Measurements from ENCODE around the gene BUD31.
A peak's percentile ranks its signal among the peaks of the same experiment; 100 is the strongest.
"Not testable (repeated sequence)": the region's sequence is repeated elsewhere in the genome, so short reads cannot be mapped to it uniquely, and the experiment has no call there.

The BUD31 gene

DNA sequence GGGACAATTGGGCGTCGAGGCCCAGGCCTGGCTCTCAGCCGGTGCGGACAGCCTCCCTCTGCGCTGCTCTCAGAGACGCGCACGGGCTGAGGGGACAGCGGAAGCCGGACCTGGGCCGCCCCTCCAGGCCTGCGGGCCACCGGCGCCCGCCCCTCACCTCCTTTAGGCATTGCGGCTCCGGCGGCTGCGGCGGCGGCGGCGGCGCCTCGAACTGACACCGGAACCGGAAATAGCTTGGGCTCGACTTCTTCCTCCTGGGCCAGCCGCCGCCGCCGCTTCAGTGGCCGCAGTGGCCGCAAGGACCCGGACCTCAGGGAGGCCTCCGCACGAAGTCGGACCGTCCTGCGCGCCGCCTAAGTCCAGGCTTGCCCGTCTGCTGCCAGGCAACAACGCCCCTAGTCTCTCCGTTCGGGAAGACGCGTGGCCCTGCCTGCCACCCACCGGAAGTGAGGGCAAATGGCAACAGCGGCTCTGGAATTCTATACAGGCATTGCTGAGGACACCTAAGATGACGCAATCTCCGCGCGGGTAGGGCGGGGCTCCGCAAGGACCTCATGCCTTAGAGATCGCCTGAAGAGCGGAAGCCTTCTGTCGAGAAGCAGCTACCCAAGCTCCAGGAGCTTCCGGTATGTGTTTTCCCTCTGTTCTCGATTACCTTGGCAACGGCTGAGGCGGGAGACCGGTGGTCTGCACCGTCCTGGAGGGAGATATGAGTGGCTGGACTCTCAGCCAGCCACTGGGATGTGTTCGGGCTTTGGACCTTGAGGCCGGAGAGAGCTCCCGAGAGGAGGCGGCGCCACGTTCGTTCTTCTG, at the start of gene BUD31, which contains the start of gene PDAP1:
Gene BUD31, plus strand, starts transcription at position 591 of the 813 bp plus-strand sequence. CDS start 2,124 bp downstream, outside the sequence.
Gene PDAP1, minus strand, starts transcription at position 219 of the 813 bp plus-strand sequence. Its CDS starts 49 bp downstream, at position 170.
- peak; percentile 90 for DNase-seq (ENCODE audit: low read depth)

DNA sequence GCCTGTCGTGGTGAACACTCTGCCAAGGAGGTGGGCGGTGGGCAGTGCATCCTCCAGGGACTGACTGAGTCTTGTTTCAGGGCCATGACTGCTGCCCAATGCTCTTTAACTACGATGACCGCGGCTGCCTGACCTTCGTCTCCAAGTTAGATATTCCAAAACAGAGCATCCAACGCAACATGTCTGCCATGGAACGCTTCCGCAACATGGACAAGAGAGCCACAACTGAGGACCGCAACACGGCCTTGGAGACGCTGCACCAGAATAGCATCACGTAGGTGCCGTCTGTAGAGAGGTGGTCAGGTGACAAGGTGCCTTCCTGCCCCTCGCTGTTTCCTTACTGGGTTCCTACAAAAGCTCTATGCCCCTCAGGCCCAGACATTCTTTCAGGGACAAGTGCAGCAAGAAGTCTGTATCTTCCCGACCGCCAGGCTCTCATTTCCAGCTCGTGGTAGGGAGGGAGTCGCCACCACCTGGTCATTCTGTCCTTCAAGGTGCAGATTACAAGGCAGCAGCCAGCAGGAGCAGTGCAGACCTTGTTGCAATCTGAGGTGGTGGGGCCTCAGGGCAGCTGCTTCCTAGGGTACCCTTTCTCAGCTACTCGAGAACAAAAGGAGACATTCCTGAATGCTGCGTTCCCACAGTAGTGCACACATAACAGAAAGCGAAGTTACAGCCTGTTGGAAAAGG, 49.2 kb upstream of the BUD31 start:
- DNase-seq (ENCODE audit: low read depth), result no peak

DNA sequence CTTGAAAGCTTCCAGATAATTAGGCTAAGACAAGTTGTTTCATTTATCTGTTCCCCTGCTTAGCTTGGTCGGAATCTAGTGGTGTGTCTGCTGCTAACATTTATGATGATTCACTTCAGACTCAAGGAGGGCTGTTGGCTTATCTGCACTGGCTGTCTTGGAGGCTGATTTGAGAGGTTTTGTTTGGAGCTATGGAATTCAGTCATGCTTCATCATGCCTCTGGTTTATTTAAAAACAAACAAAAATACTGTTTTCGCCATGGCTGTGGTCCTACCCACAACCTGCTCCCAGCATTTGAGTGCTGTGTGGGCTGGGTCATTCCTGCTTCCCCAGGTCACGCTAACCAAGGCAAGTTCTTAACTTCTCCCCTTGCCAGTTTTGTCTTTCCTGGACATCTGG, 46.0 kb upstream of the BUD31 start:
- DNase-seq (ENCODE audit: low read depth), result no peak

DNA sequence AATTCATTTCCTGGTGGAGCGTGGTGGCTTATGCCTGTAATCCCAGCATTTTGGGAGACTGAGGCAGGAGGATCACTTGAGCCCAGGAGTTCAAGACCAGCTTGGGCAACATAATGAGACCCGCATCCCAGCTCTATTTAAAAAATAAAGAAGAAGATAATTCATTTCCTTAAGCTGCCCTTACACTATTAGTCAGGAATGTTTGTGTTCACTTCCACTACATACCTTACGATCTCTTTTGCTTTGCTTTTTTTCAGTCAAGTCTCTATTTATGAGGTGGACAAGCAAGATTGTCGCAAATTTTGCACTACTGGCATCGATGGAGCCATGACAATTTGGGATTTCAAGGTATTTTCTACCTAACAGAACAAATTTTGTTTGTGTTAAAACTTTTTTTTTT, 45.5 kb upstream of the BUD31 start:
- DNase-seq (ENCODE audit: low read depth), result no peak

DNA sequence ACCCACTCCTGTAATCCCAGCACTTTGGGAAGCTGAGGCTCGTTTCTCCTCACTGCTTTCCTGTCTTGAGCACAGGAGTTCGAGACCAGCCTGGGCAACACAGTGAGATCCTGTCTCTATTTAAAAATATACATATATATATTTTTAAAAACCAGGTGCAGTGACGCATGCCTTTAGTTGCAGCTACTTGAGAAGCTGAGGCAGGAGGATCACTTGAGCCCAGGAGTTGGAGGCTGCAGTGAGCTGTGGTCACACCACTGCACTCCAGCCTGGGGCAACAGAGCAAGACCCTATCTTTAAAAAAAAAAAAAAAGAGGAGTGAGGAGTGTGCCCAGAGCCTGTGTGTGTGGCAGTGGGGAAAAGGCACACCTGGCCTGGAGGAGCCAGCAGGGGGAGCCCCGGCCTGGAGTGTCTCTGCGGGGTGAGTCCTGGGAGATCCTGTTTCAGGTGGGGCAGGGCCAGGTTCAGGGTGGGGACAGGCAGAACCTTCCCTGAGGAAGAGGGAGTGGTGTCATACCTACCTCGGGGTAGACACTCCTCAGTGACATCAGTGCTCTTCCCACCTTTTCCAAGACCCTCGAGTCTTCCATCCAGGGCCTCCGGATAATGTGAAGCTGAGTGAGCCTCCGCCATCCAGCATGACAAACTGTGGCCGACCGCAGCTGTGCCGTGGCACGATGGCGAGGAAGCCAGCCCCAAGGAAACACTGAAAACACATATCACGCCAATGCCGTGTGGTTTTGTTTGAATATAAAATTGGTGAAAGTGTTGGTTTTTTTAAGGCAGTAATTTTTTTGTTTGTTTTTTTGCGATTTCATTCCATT, 43.2 kb upstream of the BUD31 start:
- peak; percentile 56 for DNase-seq (ENCODE audit: low read depth)

DNA sequence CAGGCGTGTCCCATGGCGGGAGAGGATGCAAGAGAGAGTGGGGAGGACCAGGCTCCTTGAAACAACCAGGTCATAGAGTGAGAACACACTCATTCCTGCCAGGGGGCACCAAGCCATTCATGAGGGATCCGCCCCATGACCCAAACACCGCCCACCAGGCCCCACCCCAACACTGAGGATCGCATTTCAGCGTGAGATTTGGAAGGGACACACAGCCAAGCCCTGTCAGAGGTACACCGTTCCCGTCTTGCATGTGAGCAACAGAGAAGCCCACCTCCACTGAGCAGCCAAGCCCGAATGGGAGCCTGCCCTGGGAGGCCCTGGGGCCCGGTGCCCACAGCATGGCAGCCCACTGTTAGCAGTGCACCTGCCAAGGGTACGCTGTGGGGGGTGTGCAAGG, 42.1 kb upstream of the BUD31 start:
- no peak for DNase-seq (ENCODE audit: low read depth)

DNA sequence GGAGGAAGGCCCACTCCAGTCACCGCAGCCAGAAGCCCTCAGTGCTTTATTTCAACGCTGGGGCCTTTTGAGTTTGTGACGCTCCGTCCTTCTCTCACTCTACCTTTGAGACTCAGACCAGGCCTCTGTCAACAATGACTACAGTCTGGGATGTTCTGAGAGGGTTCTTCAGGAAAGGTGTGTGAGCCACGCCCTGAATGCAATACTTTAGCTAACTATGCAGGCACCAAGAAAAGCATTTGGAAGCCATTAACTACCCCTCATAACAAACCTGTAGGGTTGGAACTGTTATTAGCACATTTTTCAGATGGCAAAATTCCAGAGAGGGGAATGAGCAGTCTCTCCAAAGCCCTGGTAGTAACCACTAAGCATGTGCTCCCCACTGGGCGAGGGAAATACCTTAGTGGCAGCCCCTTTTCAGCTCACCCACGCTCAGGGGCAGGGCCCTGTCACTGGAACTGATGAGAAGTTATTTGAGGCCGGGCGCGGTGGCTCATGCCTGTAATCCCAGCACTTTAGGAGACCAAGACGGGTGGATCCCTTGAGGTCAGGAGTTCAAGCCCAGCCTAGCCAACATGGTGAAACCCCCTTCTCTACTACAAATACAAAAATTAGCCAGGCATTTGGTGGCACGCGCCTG, 39.9 kb upstream of the BUD31 start:
- DNase-seq (ENCODE audit: low read depth), result no peak

DNA sequence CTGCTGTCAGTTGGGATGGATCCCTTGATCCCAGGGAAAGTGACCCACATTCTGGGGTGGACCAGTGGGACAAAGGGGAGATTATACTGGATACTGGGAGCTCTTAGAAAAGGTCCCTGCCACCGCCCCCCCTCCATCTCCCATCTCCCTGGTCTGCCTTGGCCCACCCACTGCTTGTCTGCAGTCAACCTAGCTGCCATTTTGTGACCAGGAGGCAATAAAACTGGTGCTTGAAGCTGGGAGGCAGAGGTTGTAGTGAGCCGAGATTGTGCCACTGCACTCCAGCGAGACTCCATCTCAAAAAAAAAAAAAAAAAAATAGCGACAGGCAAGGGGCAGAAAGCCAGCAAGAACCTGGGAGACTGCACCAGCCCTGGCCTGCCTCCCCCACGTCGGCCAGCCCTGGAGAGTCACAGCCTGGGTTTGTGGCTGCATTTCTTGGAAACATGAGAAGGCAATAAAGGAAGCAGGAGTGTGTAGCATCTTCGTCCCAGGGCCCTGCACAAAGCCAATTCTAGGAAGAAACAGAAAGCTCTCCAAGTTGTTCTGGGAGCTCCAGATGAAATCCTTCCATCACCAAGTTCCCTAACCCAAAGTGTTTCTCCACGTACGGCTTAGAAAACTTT, 38.9 kb upstream of the BUD31 start:
- no peak for DNase-seq (ENCODE audit: low read depth)

DNA sequence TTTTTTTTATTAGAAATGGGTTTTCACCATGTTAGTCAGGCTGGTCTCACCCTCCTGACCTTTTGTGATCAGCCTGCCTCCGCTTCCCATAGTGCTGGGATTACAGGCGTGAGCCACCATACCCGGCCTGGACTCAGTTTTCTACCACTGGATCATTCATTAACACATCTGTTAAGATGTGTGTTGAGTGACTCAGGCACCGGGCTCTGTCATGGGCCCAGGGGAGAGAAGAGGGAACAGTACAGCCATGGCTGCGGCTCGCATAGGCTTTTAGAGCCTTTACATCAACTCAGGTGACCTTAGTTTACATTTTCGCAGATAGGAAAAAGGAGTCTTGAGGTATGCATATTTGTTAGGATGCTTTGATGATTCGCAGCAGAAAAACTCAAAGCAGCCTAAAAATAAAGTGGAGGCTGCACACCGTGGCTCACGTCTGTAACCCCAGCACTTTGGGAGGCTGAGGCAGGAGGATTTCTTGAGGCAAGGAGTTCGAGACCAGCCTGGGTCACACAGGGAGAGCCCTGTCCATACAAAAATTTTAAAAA, 37.3 kb upstream of the BUD31 start:
- no peak for DNase-seq (ENCODE audit: low read depth)

DNA sequence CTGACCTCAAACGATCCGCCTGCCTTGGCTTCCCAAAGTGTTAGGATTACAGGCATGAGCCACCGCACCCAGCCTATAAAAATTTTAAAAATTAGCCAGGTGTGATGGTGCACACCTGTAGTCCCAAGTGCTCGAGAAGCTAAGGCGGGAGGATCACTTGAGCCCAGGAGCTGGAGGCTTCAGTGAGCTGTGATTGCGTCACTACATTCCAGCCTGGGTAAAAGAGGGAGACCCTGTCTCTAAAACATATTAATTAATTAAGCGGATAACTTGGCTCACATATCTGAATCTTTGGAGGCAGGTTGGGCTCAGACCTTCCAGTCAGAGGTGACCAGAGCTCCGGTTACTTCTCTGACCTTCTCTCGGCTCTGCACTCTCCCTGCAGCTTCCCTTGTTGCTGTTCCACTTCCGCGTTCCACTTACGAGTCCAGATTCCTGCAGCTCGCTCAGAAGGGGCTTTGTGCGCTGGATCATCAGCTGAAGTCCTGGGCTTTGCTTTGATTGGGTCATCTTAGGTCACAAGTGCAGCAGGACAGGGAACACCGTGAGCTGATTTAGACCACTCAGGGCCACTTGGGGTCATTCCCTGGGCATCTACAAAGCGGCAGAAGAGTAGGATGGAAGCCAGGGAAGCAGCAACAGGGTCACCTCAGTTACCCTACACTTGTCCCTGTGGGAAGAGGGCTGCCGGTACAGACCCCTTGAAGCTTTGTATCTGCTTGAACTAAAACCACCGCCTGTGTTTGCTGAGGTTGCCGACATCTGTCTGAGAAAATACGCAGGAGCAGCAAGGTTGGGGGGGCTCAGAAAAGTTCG, 36.3 kb upstream of the BUD31 start:
- DNase-seq (ENCODE audit: low read depth), result no peak

DNA sequence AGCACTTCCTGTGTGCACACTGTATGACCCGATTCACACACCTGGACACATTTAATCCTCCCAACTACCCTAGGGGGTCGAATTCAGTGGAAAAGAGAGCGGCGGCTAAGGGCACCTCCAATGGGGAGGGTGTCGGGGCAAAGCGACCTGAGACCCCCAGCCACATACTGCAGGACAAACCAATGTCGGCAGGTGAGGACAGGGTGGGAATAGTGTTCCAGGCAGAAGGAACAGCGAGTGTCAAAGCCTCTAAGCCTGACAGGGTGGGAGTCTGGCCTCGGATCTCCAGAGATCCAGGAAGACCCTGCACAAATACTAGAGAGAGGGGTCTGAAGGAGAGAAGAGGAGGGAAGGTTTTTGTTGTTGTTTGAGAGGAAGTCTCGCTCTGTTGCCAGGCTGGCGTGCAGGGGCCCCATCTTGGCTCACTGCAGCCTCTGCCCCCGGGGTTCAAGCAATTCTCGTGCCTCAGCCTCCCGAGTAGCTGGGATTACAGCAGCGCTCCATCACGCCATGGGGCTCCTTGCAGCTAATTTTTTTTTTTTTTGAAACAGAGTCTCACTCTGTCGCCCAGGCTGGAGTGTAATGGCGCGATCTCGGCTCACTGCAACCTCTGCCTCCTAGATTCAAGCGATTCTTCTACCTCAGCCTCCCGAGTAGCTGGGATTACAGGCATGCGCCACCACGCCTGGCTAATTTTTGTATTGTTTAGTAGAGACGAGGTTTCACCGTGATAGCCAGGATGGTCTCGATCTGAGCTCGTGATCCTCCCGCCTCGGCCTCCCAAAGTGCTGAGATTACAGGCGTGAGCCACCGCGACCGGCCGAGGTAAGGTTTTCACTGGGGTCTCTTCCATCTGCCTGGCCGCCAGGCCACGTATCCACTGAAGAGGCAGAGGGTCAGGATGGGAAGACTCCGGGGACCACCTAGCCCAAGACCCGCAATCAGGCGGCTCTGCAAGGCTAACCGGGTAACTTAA, 35.4 kb upstream of the BUD31 start:
- no peak for DNase-seq (ENCODE audit: low read depth)

DNA sequence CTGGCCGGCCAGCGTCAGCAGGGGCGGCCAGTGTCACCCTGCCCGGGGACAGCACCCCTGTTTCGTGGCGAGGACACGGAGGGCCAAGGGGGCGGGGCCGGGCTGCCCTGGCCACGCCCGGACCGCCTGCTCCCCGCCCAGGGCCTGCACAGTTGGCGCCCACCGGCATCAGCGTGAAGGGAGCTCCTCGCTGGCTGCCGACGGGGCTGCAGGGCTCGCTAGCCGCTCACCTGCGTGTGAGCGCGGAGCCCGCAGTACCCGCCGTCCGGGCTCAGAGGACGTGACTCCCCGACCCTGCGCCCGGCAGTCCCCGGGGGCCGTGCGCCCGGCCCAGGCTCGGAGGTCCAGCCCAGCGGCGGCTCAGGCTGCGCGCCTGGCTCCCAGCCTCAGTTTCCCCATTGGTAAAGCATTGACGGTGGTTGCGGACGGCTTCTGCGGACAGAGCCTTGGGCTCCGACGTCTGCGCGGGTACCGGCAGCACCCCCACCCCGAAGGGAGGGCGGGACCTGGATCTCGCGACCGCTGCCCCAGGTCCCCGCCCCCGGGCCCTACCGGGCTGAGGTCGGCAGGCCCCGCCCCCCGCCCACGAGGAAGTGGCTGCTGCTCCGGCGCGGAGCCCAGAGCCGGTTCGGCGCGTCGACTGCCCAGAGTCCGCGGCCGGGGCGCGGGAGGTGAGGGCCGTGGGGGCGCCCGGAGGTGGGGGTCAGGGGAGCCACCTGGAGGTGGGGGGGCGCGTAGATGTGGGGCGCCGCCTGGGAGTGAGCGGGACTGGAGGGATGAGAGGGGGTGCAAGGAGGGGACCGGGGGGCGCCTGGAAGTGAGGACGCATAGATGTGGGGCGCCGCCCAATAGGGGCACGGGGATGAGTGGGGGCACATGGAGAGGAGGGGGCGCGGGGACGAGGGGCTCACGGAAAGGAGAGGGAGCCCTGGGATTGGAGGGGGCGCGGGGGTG, 34.4 kb upstream of the BUD31 start, which contains the start of gene ARPC1B:
Gene ARPC1B, plus strand, starts transcription at position 620 of the 954 bp plus-strand sequence. CDS start 10,985 bp downstream, outside the sequence.
- DNase-seq (ENCODE audit: low read depth), result peak; percentile 79

DNA sequence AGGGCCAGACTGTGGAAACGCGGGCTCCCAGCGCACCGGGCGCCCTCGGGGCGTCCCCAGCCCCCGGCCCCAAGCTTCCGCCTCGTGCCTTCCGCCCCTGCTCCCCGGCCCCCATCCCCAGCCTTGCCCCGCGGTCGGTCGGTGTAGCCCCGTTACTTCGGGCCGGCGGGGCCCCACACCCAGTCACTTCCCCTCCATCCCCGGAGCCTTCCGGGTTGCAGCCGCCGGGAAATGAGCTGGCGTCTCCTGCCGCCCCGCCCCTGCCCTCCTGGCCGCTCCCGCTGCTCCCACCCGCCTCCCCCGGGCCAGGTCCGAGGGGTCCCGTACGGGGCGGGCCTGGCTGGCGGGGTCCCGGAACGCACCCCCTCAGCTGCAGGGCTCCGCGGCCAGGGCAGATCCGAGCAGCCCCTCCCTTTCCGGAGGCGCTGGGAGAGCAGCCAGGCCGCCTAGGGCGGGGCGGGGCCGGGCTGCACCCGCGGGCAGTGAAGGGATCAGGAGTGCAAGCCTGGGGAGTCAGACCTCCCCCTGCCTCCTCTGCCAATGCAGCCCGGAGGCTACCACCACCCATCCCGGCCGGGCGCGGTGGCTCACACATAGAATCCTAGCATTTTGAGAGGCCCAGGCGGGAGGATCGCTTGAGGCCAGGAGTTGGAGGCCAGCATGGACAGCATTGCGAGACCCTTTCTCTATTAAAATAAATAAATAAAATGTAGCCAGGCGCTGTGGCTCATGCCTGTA, 33.5 kb upstream of the BUD31 start:
- DNase-seq (ENCODE audit: low read depth), result peak; percentile 61

DNA sequence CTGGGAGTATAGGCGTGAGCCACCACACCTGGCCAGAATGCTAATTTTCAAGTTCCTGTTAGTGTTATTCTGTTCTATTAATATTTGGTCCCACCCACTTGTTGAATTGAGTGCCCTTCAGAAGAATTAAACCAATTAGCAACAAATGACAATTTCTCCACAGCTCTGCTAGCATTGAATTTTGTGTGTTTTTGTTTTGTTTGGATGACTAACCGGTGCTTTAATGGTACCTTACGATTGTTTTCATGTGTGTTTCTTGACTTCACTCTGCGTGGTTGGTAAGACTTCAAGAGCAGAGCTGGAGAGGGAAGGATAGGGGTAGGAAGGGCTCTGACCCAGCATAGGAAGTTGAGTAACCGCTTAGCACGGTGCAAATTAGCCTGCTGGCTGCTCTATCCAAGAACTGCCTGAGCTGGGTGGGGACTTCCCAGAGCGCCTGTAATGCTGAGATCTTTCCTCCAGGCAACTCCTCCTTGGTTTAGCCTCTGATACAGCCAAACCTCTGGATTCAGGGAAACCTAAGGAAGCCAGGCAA, 29.7 kb upstream of the BUD31 start:
- peak; percentile 35 for DNase-seq (ENCODE audit: low read depth)

DNA sequence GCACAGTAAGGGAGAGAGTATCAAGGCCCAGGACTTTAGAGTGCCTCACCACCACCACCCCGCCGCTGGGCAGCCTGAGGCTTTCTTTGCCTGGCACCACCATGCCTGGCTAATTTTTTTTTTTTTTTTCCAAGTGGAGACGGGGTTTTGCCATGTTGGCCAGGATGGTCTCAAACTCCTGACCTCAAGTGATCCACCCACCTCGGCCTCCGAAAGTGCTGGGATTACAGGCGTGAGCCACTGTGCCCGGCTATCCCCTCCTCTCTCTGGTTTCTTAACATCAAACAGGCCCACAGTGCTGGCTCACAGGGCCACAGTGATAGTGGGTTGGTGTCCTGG, 29.1 kb upstream of the BUD31 start:
- not testable (repeated sequence) for DNase-seq (ENCODE audit: low read depth)

DNA sequence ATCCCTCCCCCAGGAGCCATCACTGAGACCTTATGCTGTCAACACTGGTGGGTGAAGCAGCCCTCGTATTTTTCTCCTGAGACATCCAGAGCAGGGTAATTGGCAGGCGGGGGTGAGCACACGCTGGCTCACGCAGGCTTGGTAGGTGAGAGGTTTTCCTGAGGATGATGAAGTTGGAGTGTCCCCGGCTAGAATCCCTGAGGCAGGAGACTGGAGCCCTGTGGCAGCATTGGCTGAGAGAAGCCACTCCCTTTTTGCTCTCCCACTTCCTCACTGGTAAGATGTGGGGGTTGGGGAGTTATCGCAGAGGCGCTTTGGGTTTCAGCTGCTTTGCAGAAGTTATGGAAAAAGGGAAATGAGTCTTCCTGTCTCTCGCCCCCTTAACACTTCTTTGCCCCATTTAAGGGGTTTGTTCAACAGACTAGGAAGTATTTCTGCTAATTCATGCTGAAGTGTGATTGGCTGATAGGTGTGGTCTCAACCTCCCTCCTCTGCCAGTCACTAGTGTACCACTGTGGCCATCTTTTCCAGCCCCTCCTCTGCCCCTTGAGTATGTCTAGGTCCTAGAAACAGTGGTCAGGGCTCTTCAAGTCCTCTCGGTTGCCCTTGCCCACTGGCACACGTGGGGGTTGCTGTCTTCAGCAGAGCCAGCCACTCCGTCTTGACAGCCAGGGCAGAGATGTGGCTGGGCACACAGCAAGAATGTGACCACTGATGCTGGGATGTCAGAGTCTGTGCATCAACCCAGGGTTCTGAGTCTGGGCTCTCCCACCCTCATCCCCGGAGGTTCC, 28.5 kb upstream of the BUD31 start:
- DNase-seq (ENCODE audit: low read depth), result no peak
